Measurements from ENCODE around the gene GLIS2. TPM values are rescaled to one million over a fixed set of nuclear protein-coding genes. Genes with fewer than 3 reads are reported as not detected.

GLIS2 gene
- total and polyA plus RNA-seq, 12 donors, result 6.9 to 16.9 (median 13.9) TPM

GRCh38 chr16:4350365-4350786 lies 34.5 kb downstream of the GLIS2 start:
- intact Hi-C loops (cut with DNase I), result no loop called here
- Histone ChIP-seq H3K9me3 (no peaks in the 10 kb centered on the region), H3K4me3 (peak overlapping the region; percentile 66 to 96 (median 86)), H3K27me3 (no peaks in the 10 kb centered on the region), H3K36me3 (peaks cover 0 to 13% (median 0%) of the 10 kb centered on the region in 9 donors), H3K27ac (peak overlapping the region in 9 of 10 donors; percentile 71 to 98 (median 86)), H3K4me1 (peaks cover 11 to 53% (median 30%) of the 10 kb centered on the region in 9 donors)
- 31 to 35% methylated on average over 24 of the region's 24 CpGs for WGBS, 2 donors
- DNase-seq (no peak), ATAC-seq (peak in 2 of 8 donors; percentile 1 to 5)
- TF ChIP-seq CTCF (IDR thresholded peaks at IDR 0.05), result no peak

GRCh38 chr16:4350787-4351659 lies 35.2 kb downstream of the GLIS2 start, which contains the start of gene PAM16:
PAM16 (minus strand) TSS chr16:4351321; CDS start chr16:4351234, 87 bp downstream.
- no peaks in the 10 kb centered on the region for H3K27me3 ChIP-seq
- H3K4me3 ChIP-seq, result peak within 1 kb of the TSS; percentile 66 to 96 (median 86)
- peak within 1 kb of the TSS in 9 of 10 donors; percentile 71 to 98 (median 86) for H3K27ac ChIP-seq
- TF ChIP-seq CTCF (IDR thresholded peaks at IDR 0.05), result peak in 2 of 9 donors; percentile 23 to 35
- DNase-seq (peak; percentile 97 to 99), ATAC-seq (peak; percentile 92 to 98 (median 97))
- H3K36me3 ChIP-seq, result peaks cover 0 to 19% (median 0%) of the 10 kb centered on the region in 9 donors
- H3K4me1 ChIP-seq, result peaks cover 11 to 47% (median 30%) of the 10 kb centered on the region in 9 donors
- no peaks in the 10 kb centered on the region for H3K9me3 ChIP-seq
- WGBS, 2 donors, result 0 to 1% methylated on average over 61 to 81 of the region's 81 CpGs
- intact Hi-C loops (cut with DNase I), result no loop called here

- H3K9me3 ChIP-seq, result no peaks in the 10 kb centered on the region
- peak overlapping the region in 2 of 10 donors; percentile 34 to 94 for H3K27ac ChIP-seq
- peaks cover 0 to 27% (median 0%) of the 10 kb centered on the region in 9 donors for H3K36me3 ChIP-seq
- ATAC-seq (no peak), DNase-seq (no peak)
- H3K4me1 ChIP-seq, result peaks cover 11 to 40% (median 30%) of the 10 kb centered on the region in 9 donors
- 75 to 81% methylated on average over 7 of the region's 7 CpGs for WGBS, 2 donors
- no peaks in the 10 kb centered on the region for H3K27me3 ChIP-seq
- no peak for TF ChIP-seq CTCF (IDR thresholded peaks at IDR 0.05)
- no peak overlapping the region for H3K4me3 ChIP-seq
- intact Hi-C loops (cut with DNase I), result no loop called here
These were observed 36.0 kb downstream of the GLIS2 start for GRCh38 chr16:4351880-4352279.

GRCh38 chr16:4352843-4353242 lies 37.0 kb downstream of the GLIS2 start:
- Histone ChIP-seq H3K27me3 (no peaks in the 10 kb centered on the region), H3K4me3 (no peak overlapping the region), H3K27ac (no peak overlapping the region), H3K36me3 (peaks cover 0 to 37% (median 1%) of the 10 kb centered on the region in 9 donors), H3K9me3 (no peaks in the 10 kb centered on the region), H3K4me1 (peaks cover 7 to 31% (median 26%) of the 10 kb centered on the region in 9 donors)
- TF ChIP-seq CTCF (IDR thresholded peaks at IDR 0.05), result no peak
- intact Hi-C loops (cut with DNase I), result no loop called here
- no peak for ATAC-seq
- 94% methylated on average over 5 of the region's 5 CpGs for WGBS, 2 donors
- no peak for DNase-seq

Data from heart right ventricle (tissue), 16 donors.